ENCODE measurements around the gene CHAD.

Gene CHAD

GRCh38 chr17:50472286-50472685 lies 3.6 kb upstream of the CHAD start:
- DNase-seq = no peak

GRCh38 chr17:50471009-50471905 lies 2.6 kb upstream of the CHAD start:
- DNase-seq = no peak

- no peak for DNase-seq
Observed at GRCh38 chr17:50470426-50470825, 1.7 kb upstream of the CHAD start.

- no peak for DNase-seq
Observed at GRCh38 chr17:50469671-50470305, 1.1 kb upstream of the CHAD start.

- no peak for DNase-seq
Observed at GRCh38 chr17:50469208-50469605, 527 bp upstream of the CHAD start.

- no peak for DNase-seq
Observed at GRCh38 chr17:50467855-50468303, 801 bp downstream of the CHAD start.

GRCh38 chr17:50467114-50467854 lies 1.4 kb downstream of the CHAD start:
- no peak for DNase-seq

- DNase-seq = no peak
Observed at GRCh38 chr17:50466371-50467113, 2.1 kb downstream of the CHAD start.

- DNase-seq = no peak
Observed at GRCh38 chr17:50465635-50466034, 3.0 kb downstream of the CHAD start.

GRCh38 chr17:50465171-50465570 lies 3.5 kb downstream of the CHAD start:
- no peak for DNase-seq

- no peak for DNase-seq
Observed at GRCh38 chr17:50464736-50465135, 3.9 kb downstream of the CHAD start.

GRCh38 chr17:50464121-50464520 lies 4.6 kb downstream of the CHAD start:
- DNase-seq = no peak

GRCh38 chr17:50462446-50462845 lies 6.2 kb downstream of the CHAD start:
- DNase-seq = no peak

GRCh38 chr17:50461550-50462132 lies 7.0 kb downstream of the CHAD start:
- DNase-seq = no peak

- DNase-seq = no peak
Observed at GRCh38 chr17:50460831-50461526, 7.7 kb downstream of the CHAD start.

GRCh38 chr17:50459756-50460155 lies 8.9 kb downstream of the CHAD start:
- no peak for DNase-seq

- DNase-seq = no peak
Observed at GRCh38 chr17:50458701-50459676, 9.7 kb downstream of the CHAD start.

GRCh38 chr17:50458270-50458669 lies 10.4 kb downstream of the CHAD start:
- no peak for DNase-seq

- DNase-seq = no peak
Observed at GRCh38 chr17:50457621-50458020, 11.1 kb downstream of the CHAD start.

GRCh38 chr17:50453901-50454300 lies 14.8 kb downstream of the CHAD start:
- no peak for DNase-seq
